DMS153 treated with DMSO at 0.1 percent for 48 hours (cell line): ENCODE data around the gene PNPLA2.

ENCODE experiments used
- DNase-seq: peaks from one replicate; lab custom pipeline; 2025; ENCODE audit not compliant: unreplicated experiment; lab: John Stamatoyannopoulos, UW

PNPLA2 gene

GRCh38 chr11:786235-787083, 32.3 kb upstream of the PNPLA2 start:
- DNase-seq = no peak

GRCh38 chr11:787084-787675, 31.5 kb upstream of the PNPLA2 start:
- DNase-seq = no peak

GRCh38 chr11:788009-788640, 30.6 kb upstream of the PNPLA2 start:
- DNase-seq = no peak

- no peak for DNase-seq
Measured at GRCh38 chr11:788953-789940, 29.5 kb upstream of the PNPLA2 start.

GRCh38 chr11:789943-790342, 28.8 kb upstream of the PNPLA2 start, which contains the start of gene CEND1:
Gene CEND1 (minus strand): TSS chr11:790090. CDS start chr11:788576, 1,514 bp downstream.
- DNase-seq = no peak

GRCh38 chr11:790721-791564, 27.8 kb upstream of the PNPLA2 start:
- no peak for DNase-seq

GRCh38 chr11:791658-792534, 26.8 kb upstream of the PNPLA2 start:
- DNase-seq = no peak

GRCh38 chr11:792535-792821, 26.2 kb upstream of the PNPLA2 start:
- no peak for DNase-seq

- DNase-seq = no peak
Measured at GRCh38 chr11:792873-793272, 25.8 kb upstream of the PNPLA2 start.

GRCh38 chr11:793556-793955, 25.2 kb upstream of the PNPLA2 start:
- DNase-seq = no peak

- DNase-seq = no peak
Measured at GRCh38 chr11:794013-794765, 24.5 kb upstream of the PNPLA2 start.

GRCh38 chr11:794766-795633, 23.7 kb upstream of the PNPLA2 start:
- DNase-seq = no peak

GRCh38 chr11:795634-796564, 22.8 kb upstream of the PNPLA2 start:
- DNase-seq = peak; percentile 61

GRCh38 chr11:796565-797295, 22.0 kb upstream of the PNPLA2 start:
- no peak for DNase-seq

- peak; percentile 54 for DNase-seq
Measured at GRCh38 chr11:797296-798092, 21.2 kb upstream of the PNPLA2 start.
